GM23248 (cell line): ENCODE data around the gene BTBD17.

Experiments
- EZH2 ChIP-seq: fragments of 200-600 bp; sonication (generic); IDR thresholded peaks from 2 replicates; pipeline ENCODE4 v1.6.1; 2018; ENCODE audit warnings: antibody characterized with exemption, mild to moderate bottlenecking; ENCODE audit not compliant: insufficient read depth, poor library complexity, severe bottlenecking
- EZH2phosphoT487 ChIP-seq: fragments of 200-600 bp; sonication (generic); IDR thresholded peaks from 2 replicates; pipeline ENCODE4 v1.6.1; 2018; ENCODE audit warnings: antibody characterized with exemption, moderate library complexity, mild to moderate bottlenecking, low read depth; ENCODE audit not compliant: insufficient read depth

- TF ChIP-seq EZH2phosphoT487 = no peak
- no peak for TF ChIP-seq EZH2
These were observed 18.0 kb downstream of the BTBD17 start for GRCh38 chr17:74343526-74344284.
